Left ventricle myocardium inferior (tissue), 1 donor: ENCODE results near the gene SLC4A1. TPM values are rescaled to one million over a fixed set of nuclear protein-coding genes. Genes with fewer than 3 reads are reported as not detected.

Source experiments
- DNase-seq: peaks from one replicate; pipeline ENCODE4 v3.0.0-alpha.2; 2020
- H3K27ac ChIP-seq: fragments of 200-600 bp; replicated peaks from 2 replicates; pipeline ENCODE4 v1.8.0; 2021
- H3K27me3 ChIP-seq: fragments of 200-600 bp; 2 replicates; pipeline ENCODE4 v1.8.0; 2021; ENCODE audit warnings: low read depth
- H3K36me3 ChIP-seq: fragments of 200-600 bp; 2 replicates; pipeline ENCODE4 v1.8.0; 2021
- H3K4me1 ChIP-seq: fragments of 200-600 bp; 2 replicates; pipeline ENCODE4 v1.8.0; 2021
- H3K4me3 ChIP-seq: fragments of 200-600 bp; 2 replicates; pipeline ENCODE4 v1.8.0; 2021; ENCODE audit warnings: mild to moderate bottlenecking, moderate library complexity
- H3K9me3 ChIP-seq: fragments of 200-600 bp; replicated peaks from 2 replicates; pipeline ENCODE4 v1.8.0; 2021
- intact Hi-C: fragments of 100-400 bp; cut with micrococcal nuclease; formaldehyde crosslinking; loops from one replicate; pipeline ENCODE4 v1.11.0; 2022
- total RNA-seq: library from RNA; stranded (reverse); fragmentation: NEBNext Ultra II Directional; extraction: Animal tissue kit (Norgen Biotek cat#: 25700); gene quantifications from one replicate; pipeline ENCODE4 v1.2.1, GENCODE V29; 2021
- TF ChIP-seq, protein P1 (sequence below): fragments of 200-600 bp; IDR thresholded peaks from 2 replicates; pipeline ENCODE4 v1.8.0; 2021; ENCODE audit warnings: antibody characterized with exemption, mild to moderate bottlenecking, borderline replicate concordance
- donor health status: DM: no; HTN: yes; CAD: no; lungs with severe emphysema.

The SLC4A1 gene
- total RNA-seq, 1 donor from 2014 or later: not detected

DNA sequence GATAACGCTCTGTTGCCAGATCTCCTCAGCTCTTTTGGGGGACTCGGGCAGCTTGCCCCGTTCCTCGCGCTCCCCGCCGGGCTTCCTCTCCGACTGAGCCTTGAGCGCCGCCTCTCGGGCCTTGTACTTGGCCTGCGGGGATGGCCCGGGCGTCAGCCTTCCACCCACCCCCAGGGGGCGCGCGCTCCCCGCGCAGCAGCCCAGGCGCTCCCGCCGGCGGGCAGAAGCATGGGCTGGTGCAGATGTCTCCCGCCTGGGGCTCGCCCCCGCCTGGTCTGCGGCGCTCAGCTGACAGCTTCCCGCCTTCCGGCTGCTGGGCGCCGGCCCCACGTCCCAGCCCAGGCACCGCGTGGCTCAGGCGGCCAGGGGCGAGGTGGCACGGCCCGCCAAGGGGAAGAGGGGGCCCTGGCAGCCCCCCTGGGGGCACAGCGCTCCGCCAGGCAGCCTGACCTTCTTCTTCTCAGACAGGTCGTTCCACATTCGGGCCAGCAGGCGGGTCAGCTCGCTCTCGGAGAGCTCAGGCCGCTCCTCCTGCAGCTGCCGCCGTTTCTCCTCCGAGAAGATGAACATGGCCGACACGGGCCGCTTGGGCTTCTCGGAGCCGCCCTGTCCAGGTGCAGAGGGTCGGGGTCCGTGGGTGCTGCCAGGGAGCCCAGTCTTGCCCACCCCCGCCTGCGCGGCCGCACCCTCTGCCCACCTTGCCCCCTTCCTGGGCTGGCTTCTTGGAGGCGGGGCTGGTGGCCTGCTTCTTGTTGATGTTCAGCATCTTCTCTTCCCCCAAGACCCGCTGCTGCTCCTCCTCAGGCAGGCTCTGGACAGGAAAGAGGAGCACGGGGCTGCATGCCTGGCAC, 57.4 kb downstream of the SLC4A1 start:
- intact Hi-C loops: loop anchor here (5.0 kb wide), 1 partner anchor 122 kb away; no protein-coding TSS in a partner anchor

DNA sequence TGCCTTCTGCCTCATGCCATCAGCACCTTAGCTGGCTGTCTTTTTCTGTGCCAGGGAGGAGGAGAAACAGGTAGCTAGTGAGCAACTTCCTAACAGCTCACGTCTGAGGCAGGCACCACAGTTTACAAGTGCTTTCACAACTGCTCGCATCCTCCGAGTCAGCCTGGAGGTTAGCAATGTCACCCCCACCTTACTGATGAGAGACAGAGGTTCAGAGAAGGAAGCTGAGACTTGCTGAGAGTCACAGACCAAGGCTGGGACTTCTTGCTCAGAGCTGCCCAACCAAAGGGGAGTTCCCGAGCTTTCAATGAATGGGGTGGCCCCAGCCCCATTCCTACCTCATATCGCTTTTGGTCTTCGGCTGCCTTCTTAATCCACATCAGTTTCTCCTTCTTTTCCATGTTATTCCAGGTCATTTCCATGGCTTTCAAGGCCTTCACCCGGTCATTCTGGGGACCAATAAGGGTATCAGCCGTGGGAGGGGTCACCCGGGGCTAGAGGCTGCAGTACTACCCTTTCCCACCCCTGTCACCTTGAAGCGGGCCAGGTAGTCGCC, 58.1 kb downstream of the SLC4A1 start:
- Histone ChIP-seq H3K4me3 (peak overlapping the region; percentile 26), H3K9me3 (no peaks in the 10 kb centered on the region), H3K4me1 (peaks cover 18% of the 10 kb centered on the region), H3K27ac (peak overlapping the region; percentile 54), H3K36me3 (peaks cover 70% of the 10 kb centered on the region), H3K27me3 (no peaks in the 10 kb centered on the region)
- intact Hi-C loops: loop anchor here (5.0 kb wide), 1 partner anchor 122 kb away; no protein-coding TSS in a partner anchor
- TF ChIP-seq, protein P1, sequence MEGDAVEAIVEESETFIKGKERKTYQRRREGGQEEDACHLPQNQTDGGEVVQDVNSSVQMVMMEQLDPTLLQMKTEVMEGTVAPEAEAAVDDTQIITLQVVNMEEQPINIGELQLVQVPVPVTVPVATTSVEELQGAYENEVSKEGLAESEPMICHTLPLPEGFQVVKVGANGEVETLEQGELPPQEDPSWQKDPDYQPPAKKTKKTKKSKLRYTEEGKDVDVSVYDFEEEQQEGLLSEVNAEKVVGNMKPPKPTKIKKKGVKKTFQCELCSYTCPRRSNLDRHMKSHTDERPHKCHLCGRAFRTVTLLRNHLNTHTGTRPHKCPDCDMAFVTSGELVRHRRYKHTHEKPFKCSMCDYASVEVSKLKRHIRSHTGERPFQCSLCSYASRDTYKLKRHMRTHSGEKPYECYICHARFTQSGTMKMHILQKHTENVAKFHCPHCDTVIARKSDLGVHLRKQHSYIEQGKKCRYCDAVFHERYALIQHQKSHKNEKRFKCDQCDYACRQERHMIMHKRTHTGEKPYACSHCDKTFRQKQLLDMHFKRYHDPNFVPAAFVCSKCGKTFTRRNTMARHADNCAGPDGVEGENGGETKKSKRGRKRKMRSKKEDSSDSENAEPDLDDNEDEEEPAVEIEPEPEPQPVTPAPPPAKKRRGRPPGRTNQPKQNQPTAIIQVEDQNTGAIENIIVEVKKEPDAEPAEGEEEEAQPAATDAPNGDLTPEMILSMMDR: no peak
- no peak for DNase-seq

More for the DNA sequence above, 57.4 kb downstream of the SLC4A1 start:
- Histone ChIP-seq H3K4me3 (peak overlapping the region; percentile 26), H3K4me1 (peaks cover 22% of the 10 kb centered on the region), H3K27me3 (no peaks in the 10 kb centered on the region), H3K36me3 (peaks cover 77% of the 10 kb centered on the region), H3K9me3 (no peaks in the 10 kb centered on the region), H3K27ac (peak overlapping the region; percentile 54)
- peak; percentile 89 for DNase-seq
- TF ChIP-seq, protein P1: peak; percentile 99

DNA sequence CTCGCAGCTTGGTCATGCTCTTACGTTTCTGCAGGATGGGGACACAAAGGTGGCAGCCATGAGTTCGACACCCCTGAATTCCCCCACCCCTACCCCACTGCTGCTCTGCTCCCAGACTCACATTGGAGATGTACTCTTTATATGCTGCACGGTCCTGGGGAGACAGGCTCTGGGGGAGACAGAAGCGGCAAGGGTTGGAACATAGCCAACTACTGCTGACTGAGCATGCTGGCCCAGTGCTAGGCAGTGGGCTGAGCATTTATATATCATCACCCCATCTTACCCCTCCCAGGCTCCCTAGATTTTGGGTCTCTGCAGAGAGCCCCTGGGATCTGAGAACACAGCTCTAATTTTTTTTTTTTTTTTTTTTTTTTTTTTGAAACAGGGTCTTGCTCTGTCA, 60.2 kb downstream of the SLC4A1 start:
- TF ChIP-seq, protein P1: no peak
- peaks cover 55% of the 10 kb centered on the region for H3K36me3 ChIP-seq
- intact Hi-C loops: no loop called here

DNA sequence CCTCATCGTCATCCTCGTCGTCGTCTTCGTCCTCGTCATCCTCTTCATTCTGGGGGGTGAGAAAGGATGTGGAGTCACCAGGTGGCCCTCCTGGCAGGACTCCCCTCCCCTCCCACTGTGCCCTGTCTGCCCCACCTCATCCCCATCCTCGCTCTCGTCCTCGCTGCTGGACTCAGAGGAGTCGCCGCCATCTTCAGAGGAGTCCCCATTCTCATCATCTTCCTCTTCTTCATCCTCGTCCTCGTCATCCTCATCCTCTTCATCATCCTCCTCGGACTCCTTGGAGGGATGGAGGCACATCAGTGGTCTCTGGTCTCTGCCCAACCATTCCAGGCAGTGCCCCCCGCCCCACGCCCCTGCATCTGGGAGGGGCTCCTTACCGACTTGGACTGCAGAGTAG, 60.6 kb downstream of the SLC4A1 start:
- Histone ChIP-seq H3K27me3 (no peaks in the 10 kb centered on the region), H3K4me3 (no peak overlapping the region), H3K27ac (no peak overlapping the region), H3K9me3 (no peaks in the 10 kb centered on the region), H3K36me3 (peaks cover 53% of the 10 kb centered on the region), H3K4me1 (peaks cover 30% of the 10 kb centered on the region)
- DNase-seq: no peak
- TF ChIP-seq, protein P1: no peak
- intact Hi-C loops: no loop called here

More for the DNA sequence above, 60.2 kb downstream of the SLC4A1 start:
- no peaks in the 10 kb centered on the region for H3K27me3 ChIP-seq
- no peak for DNase-seq
- peaks cover 30% of the 10 kb centered on the region for H3K4me1 ChIP-seq
- no peaks in the 10 kb centered on the region for H3K9me3 ChIP-seq
- H3K27ac ChIP-seq: no peak overlapping the region
- no peak overlapping the region for H3K4me3 ChIP-seq

DNA sequence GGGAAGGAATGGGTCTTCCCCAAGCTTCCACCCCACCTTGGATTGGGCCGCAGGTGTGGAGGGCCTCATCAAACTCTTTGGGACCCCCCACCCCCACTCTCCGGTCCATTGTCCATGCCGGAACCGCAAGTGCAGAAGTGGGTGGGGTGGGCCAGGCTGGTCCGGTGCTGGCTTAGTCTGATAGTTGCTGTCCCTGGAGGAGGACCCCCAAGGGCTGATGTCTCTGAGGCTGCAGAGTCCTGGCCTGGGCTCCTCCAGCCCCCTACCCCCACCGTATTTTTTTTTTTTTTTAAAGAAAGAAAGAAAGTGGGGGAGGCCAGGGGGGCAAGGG, 61.1 kb downstream of the SLC4A1 start:
- H3K9me3 ChIP-seq: no peaks in the 10 kb centered on the region
- DNase-seq: no peak
- no peak overlapping the region for H3K4me3 ChIP-seq
- intact Hi-C loops: no loop called here
- H3K36me3 ChIP-seq: peaks cover 49% of the 10 kb centered on the region
- H3K27me3 ChIP-seq: no peaks in the 10 kb centered on the region
- no peak overlapping the region for H3K27ac ChIP-seq
- H3K4me1 ChIP-seq: peaks cover 30% of the 10 kb centered on the region
- TF ChIP-seq, protein P1: no peak
